ENCODE measurements around the gene ADGRD2.

Gene ADGRD2

DNA sequence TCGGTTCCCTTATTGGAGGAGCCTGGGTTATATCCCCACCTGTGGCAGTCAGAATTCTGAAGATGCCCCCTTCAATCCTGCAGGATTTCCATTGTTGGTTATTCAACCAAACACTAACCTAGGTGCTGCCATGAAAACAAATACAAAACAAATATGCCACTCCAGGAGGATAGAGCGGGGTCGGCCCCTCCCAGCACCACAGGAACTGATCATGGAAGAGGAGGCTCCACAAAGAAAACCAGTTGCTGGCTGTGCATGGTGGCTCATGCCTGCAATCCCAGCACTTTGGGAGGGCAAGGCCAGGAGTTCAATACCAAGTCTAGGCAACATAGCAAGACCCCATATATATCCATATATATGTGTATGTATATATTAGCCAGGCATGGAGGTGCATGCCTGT, 13.2 kb upstream of the ADGRD2 start:
- no peak for DNase-seq

DNA sequence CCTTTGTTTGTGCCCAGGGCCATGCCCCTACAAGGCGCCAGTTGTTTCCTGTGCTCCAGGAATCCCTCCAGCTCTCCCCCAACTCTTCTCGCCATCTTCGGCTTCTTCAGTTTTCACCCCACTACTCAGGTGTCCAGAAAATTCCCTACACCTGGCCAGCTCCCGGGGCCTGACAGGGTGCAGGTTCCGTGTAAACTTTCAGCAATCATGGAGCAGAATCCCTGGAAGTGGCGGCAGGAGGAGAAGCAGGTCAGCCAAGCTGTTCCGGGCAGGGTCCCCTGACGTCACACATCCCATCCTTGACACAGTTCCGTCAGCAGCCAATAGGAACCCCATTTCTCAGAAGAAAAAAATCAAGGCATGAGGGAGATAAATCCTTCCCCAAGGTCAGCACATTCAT, 12.2 kb upstream of the ADGRD2 start:
- DNase-seq: no peak

DNA sequence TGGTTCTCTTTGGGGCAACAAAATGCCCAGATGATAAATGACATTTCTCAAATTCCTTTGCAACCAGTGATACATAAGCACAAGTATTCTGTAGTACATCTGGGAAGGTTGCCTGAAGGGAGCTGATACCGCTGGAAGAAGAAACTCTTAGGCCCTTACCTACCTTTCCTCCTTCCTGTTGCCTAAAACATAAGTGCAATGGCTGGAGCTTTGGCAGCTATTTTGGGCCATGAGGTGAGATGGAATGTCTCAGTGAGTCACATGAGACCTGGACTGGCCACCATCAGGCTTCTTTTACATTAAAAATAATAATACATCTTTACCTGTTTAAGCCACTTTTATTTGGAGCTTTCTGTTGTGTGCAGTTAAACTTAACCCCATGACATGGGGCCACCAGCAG, 11.2 kb upstream of the ADGRD2 start:
- no peak for DNase-seq

DNA sequence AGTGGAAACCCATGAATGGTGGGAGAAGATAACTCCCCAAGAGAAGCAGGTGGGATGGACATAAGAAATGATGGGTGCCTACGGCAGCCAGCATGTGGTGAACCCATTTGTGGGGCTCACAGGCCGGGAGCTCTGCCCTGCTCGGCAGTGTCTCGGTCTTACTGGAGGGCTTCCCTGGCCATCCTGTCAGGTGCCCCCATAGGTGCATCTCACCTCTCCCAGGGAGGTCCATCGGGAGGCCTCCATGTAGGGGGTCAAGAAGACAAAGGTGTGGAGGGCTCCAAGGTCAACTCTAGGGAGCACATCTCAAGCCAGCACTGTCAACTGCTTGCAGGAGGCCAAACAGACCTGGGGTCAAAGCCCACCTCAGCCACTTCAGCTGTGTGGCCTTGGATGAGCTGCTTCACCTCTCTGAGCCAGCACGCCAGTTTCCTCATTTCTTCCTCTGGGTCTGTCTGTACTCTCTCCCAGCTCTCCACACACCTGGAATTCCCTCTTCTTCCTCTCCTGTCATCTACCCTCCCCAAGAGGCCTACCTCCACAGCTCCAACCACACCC, 10.5 kb upstream of the ADGRD2 start:
- no peak for DNase-seq

DNA sequence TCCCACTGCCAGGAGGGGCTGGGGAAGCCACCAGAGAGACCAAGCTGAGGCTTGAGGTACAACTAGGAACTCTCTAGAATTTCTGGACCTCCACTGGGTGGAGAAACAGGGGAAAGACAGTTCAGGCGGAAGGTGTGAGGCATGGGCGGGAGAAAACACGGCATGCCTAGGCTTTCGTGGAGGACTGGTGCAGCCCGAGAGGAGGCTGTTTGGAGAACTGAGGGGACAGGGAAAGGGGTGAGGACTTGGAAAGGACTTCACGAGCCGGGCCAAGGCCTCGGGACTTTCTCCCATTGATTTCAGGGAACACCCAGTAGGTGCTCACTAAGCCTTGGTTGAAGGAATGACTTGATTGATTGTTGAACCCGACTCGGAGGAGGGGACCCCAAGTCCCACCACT, 9.5 kb upstream of the ADGRD2 start:
- no peak for DNase-seq

DNA sequence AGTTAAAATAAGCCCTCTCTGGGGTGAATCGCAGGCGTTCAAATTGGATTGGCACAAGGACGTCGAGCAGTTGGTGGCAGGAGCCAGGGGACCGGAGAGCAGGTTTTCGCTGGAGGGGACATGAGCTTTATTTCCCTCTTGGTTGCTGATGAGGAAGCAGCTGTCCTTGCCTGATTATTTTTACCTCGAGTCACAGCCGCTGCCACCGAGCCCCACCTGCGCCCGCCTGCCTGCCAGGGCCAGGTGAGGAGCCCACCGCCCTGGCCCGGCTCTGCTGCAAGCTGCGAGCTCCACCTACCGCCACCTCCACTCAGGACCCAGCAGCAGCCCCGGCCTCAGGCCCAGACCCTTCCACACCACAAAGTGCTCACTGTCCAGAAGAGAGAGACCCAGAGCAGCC, 9.0 kb upstream of the ADGRD2 start:
- DNase-seq: no peak

DNA sequence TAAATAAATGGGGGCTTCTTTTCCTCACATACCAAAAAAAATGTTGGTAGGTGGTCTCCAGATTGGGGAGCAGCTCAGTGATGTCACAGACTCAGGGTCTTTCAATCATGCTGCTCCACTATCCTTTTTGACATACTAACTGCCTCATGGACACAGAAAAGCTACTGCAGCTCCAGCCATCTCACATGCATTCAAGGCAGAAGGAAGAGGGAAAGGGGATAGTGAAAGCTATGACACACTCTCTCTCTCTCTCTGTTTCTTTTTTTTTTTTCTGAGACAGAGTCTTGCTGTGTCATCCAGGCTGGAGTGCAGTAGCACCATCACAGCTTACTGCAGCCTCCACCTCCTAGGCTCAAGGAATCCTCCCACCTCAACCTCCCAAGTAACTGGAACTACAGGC, 7.9 kb upstream of the ADGRD2 start:
- DNase-seq: no peak

DNA sequence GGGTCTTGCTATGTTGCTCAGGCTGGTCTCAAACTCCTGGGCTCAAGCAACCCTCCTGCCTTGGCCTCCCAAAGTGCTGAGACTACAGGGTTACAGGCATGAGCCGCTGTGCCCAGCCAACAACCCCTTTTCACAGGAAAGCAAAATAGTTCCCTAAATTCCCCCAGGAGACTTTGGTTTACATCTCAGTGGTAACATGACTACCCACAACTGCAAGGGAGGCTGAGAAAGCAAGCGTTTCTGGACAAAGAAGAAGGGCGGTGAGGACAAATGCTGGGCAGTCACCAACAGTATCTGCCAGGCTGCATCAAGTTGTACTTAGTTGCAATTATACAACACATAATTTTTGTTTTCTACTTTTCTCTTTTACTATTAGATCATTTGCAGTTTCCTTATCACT, 7.4 kb upstream of the ADGRD2 start:
- DNase-seq: no peak

DNA sequence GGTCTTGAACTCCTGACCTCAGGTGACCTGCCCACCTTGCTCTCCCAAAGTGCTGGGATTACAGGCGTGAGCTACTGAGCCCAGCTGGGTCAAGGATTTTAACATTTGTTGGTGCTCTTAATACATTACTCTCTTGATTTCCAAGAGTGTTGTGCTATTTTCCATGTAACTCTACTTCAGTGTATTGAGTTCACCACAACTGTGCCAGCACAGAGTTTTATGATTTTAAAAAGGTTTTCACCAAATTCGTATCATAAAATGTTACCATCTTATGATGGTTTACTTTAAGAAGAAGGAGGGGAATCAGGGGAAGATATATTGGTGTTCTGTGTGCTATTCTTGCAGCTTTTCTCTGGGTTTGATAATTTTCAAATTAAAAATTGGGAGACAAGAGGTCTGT, 6.6 kb upstream of the ADGRD2 start:
- DNase-seq: no peak

DNA sequence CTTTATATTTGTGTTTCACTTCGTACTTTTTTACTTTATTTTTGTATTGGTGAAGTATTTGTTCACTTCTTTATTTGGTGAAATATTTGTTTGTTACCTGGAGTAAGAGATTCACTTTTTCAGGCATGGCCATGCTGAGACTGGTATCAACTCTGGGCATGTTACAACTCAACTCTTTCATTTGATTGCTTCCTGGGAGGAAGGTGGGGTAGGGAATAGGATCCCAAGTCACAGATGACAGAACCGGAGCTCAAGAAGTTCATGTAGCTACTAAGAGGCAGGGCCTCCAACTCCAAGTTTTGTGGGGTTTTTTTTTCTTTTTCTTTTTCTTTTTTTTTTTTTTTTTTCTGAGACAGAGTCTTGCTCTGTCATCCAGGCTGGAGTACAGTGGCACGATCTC, 6.1 kb upstream of the ADGRD2 start:
- DNase-seq: no peak

DNA sequence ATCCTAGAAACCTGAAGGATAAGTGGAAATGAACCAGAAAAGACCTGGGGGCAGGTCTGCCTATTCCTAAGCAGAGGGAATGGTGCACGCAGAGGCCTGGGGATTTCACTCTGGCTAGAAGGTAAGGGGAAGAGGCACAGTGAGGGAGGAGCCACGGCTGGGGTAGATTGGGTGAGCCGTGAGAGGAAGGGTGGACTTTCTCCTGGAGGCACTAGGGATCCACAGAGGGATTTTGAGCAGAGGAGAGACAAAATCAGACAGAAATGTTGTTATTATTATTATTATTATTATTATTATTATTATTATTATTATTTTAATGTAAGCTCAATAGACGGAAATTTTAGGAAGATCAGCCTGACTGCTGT, 3.0 kb upstream of the ADGRD2 start:
- DNase-seq: no peak

DNA sequence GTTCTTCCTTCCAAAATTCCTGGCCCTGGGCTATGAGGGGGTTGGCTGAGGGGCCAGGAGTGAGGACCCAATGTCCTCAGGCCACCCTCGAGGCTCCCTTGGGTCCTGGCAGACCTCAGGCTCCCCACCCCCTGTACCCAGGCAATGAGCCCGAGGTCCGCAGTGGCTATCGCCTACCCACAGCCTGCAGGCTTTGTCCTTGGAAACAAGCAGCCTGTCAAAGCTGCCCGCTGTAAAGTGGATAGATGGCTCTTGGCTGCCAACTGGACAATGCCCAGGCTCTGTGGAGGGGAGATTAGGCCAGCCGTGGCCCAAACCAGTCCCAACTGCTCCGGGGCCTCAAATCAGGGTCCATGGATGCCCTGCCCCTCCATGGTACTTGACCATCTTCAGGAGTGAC, 2.2 kb upstream of the ADGRD2 start:
- DNase-seq: no peak

DNA sequence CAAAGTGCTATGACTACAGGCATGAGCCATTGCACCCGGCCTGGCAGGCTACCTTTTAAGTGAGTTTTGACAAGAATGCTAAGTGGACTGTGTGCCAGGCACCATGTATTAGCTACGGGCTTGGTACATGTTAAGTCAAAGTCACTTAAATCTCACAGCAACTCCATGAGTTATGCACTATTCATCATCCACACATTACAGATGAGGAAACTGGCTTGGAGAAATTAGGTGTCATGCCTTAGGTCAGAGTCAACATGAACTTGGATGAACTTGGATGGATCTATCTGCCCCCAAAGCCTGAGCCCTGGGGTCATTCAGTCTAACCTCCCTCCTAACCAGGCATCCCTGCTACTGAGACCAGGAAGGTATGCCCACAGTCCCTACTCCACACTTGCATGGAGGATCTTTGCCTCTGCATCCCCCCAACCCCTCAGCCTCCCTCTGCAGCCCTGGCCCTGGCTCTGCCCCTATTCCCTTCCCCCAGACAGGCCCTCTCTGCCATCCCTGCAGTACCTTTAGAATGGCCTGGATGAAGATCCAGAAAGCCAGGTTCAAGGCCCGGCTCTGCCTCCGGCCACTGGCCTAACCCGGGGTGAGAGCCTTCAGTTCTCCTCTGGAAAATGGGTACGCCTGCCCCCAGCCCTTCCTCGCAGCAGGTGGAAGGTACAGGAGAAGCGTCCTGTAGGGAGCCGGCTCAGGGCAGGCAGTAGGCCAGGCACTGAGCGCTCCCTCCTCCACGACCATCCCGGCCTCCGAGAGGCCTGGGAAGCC, 685 bp upstream of the ADGRD2 start:
- no peak for DNase-seq

DNA sequence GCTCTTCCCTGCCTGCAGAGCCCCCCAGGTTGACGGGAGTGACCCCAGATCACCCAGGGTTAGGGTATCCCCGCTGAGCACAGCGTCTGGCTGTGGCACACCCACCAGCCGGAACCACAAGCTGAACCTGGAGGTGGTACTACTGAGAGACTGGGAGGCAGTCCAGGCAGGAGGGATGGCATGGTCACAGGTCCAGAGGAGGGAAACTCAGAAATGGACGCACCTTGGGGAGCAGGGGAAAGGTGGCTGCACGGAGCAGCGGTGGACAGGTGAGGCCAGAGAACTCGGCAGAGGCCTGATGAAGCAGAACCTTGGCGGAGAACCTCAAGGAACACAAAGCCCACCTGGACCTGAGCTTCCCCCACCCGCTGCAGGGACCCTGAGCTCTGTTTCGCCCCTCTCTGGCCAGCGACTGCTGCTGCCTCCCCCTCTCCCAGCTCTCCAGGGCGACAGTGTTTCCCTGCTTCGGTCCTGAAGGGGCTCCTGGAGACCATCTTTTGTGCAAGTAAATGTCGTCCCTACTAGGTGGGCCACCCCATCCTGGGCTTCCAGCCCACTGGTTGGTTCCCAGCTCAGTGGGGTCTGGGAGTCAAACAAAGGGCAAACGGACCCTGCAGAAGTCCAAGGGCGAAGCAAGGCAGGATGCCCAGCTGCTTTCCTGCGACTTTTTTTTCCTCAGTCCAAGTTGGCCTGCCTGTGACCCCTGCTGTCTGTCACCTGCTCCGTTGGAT, 845 bp downstream of the ADGRD2 start:
- no peak for DNase-seq

DNA sequence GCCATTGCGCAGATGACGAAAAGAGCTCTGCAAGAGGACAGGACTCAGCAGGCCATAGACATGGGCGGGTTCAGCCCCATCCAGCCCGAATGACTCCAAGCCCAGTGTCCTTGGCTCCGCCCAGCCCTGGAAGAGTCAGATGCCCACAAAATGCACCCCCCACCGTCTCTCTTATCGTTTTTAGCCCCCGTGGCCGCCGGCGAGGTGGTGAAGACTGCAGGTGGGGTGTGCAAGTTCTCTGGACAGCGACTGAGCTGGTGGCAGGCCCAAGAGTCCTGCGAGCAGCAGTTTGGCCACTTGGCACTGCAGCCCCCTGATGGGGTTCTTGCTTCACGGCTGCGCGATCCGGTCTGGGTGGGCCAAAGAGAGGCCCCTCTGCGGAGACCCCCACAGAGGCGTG, 2.1 kb downstream of the ADGRD2 start:
- no peak for DNase-seq

DNA sequence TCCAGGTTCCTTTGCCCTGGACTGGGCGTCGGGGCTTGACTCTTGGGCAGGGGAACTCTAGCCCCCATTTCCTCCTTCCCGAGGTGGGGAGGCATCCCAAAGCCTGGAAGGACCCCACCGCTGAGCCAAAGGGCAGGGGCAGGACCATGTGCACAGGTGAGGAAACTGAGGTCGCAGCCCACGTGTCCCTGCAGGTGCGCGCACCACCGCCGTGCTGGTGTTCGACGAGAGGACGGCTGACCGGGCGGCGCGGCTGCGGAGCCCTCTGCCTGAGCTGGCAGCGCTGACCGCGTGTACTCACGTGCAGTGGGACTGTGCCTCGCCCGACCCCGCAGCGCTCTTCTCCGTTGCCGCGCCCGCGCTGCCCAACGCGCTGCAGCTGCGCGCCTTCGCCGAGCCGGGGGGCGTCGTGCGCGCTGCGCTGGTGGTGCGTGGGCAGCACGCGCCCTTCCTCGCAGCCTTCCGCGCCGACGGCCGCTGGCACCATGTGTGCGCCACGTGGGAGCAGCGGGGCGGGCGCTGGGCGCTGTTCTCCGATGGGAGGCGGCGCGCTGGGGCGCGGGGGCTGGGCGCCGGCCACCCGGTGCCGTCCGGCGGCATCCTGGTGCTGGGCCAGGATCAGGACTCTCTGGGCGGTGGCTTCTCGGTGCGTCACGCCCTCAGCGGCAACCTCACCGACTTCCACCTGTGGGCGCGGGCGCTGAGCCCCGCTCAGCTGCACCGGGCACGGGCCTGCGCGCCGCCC, 2.8 kb downstream of the ADGRD2 start:
- no peak for DNase-seq

DNA sequence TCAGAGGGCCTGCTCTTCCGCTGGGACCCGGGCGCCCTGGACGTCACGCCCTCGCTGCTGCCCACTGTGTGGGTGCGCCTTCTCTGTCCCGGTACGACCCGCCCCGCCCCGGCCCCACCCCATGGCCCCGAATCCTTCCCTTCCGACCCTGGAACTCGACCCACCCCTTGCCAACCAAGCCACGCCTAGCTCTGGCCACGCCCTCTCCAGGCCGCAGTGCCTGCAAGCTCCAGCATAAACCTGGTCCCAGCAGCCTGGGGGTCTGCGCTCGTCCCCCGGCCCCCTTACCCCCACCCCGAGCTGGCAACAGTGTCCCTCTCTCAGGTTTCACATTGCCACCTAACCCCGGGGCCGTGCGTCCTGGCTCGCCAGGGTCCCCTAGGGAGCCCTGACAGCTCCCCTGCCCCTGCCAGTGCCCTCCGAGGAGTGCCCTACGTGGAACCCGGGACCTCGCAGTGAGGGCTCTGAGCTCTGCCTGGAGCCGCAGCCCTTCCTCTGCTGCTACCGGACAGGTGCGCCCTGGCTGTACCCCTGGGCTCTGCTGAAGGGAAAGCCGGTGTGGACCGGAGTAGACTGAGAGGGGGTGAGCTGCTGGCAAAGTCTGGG, 3.4 kb downstream of the ADGRD2 start:
- DNase-seq: no peak

DNA sequence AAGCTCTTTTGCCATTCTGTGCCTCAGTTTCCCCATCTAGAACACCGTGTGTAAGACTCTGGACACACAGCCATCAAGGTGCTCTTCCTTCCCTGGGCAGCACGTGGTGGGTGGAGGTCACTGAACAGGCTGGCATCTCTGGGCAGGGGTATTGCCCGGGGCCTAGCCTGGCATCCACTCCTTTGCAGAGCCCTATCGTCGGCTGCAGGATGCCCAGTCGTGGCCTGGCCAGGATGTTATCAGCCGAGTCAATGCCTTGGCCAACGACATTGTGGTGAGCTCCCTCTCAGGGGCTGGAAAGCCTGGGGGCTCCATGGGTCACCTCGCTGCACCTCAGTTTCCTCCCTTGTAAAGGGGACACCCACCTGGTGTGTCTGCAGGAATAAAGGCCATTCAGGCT, 4.0 kb downstream of the ADGRD2 start:
- no peak for DNase-seq

DNA sequence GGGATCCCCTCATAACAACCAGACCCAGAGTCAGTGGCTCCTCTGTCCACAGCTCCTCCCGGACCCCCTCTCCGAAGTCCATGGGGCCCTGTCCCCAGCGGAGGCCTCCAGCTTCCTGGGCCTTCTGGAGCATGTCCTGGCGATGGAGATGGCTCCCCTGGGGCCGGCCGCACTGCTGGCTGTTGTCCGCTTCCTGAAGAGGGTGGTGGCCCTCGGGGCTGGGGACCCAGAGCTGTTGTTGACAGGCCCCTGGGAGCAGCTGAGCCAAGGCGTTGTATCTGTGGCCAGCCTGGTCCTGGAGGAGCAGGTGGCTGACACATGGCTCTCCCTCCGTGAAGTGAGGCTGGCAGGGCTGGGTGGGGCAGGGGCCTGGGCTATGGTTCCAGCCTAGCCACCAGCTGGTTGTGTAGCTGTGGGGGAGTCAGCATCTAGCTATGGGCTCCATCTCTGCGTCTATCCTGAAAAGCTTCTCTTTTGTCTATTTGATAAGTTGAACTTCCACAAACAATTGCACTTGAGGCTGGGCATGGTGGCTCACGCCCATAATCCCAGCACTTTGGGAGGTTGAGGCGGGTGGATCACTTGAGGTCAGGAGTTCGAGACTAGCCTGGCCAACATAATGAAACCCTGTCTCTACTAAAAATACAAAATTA, 4.7 kb downstream of the ADGRD2 start:
- DNase-seq: no peak

DNA sequence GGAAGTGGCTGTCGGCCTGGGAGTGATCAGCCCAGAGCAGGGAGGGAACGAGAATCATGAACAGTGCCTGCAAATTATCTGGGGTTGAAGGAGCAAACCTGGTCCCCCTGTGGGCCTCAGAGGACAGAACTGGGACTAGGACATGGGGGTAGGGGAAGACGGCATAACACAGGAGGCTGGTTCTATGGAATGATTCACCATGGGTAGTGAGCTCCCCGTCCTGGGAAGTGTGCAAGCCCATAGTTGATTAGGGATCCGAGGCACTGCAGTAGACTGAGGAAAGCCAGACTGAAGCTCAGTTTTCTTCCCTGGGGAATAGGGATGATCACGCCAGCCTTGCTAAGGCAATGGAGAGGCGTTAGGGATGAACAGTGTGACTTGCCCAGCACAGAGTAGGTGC, 5.6 kb downstream of the ADGRD2 start:
- no peak for DNase-seq

DNA sequence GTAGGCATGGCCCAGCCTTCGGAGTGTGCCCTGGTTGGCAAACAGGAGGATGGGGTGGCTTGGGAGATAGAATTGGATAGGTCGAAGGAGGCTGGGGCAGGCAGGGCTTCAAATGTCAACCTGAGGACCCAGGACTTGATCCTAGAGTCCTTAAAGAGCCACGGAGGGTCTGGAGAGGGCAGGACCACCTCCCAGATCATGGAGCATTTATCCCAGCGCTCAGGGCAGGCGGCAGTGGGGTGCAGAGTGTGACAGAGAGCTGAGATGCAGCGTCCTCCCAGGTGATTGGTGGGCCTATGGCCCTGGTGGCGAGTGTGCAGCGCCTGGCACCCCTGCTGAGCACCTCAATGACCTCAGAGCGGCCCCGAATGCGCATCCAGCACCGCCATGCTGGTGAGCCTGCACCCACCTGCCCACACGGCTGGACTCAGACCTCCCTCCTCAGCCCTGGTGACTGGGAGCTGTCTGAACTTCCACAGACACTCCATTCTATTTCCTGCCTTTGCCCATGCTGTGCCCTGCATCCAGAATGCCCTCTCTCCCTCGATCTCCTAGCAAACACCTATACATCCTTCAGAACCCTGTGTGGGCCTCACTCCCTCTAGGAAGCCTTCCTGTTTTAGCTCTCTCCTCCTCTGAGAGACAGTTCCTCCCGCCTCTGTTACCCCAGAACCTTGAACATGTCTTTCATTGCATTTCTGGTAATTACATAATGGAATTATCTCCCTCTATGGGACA, 6.3 kb downstream of the ADGRD2 start:
- no peak for DNase-seq
